Panc1 (cell line): Measurements from ENCODE around the gene MCTP1. TPM values are rescaled to one million over a fixed set of nuclear protein-coding genes. Genes with fewer than 3 reads are reported as not detected.

ENCODE experiments used
- ATAC-seq: fragments of 200-7000 bp; cut with Tn5 transposase; 2 replicates; pipeline ENCODE4 v1.9.1; 2020; ENCODE audit warnings: mild to moderate bottlenecking, moderate library complexity
- BruUV-seq: library from RNA; stranded (reverse); fragments of 400-500 nt; replicated peaks from 2 replicates; lab custom pipeline; 2021; lab: Mats Ljungman, UMichigan
- CTCF ChIA-PET: fragments of 300-600 bp; sonication (Branson Sonifier 250); formaldehyde crosslinking; loops from one replicate; lab custom pipeline; 2022; ENCODE audit warnings: antibody characterized with exemption; lab: Charles Lee
- POLR2A ChIA-PET: fragments of 300-600 bp; sonication (Branson Sonifier 250); formaldehyde crosslinking; loops from one replicate; lab custom pipeline; 2022; ENCODE audit warnings: antibody characterized with exemption; lab: Charles Lee
- DNase-seq: peaks from one replicate; pipeline ENCODE4 v3.0.0-alpha.2; 2010; ENCODE audit warnings: low read depth, low spot score
- H3K27ac ChIP-seq: 2 replicates; pipeline ENCODE4 v1.5.1; 2011; ENCODE audit warnings: mild to moderate bottlenecking, low read length, inconsistent platforms
- H3K27me3 ChIP-seq: fragments of 200-500 bp; sonication (Bioruptor generic); 2 replicates; pipeline ENCODE4 v1.6.0; 2014; ENCODE audit warnings: low read length, inconsistent platforms; ENCODE audit not compliant: control insufficient read depth, insufficient read depth
- H3K36me3 ChIP-seq: fragments of 200-500 bp; sonication (Bioruptor generic); 2 replicates; pipeline ENCODE4 v1.5.1; 2014; ENCODE audit warnings: inconsistent platforms, mild to moderate bottlenecking, low read length, moderate library complexity; ENCODE audit not compliant: control insufficient read depth, insufficient read depth
- H3K4me1 ChIP-seq: 2 replicates; pipeline ENCODE4 v1.5.1; 2011; ENCODE audit warnings: inconsistent platforms, mild to moderate bottlenecking, low read length, moderate library complexity; ENCODE audit not compliant: control insufficient read depth, insufficient read depth
- H3K4me3 ChIP-seq, 2 experiments: 2 replicates each; pipeline ENCODE4 v1.5.1; 2011 to 2012; ENCODE audit warnings: low read depth in 2 of 2, low read length in 2 of 2, mild to moderate bottlenecking in 2 of 2, inconsistent platforms in 1 of 2, moderate library complexity in 1 of 2
- H3K9me3 ChIP-seq: fragments of 200-500 bp; sonication (Bioruptor generic); 2 replicates; pipeline ENCODE4 v1.5.1; 2014; ENCODE audit warnings: low read depth, mild to moderate bottlenecking, inconsistent platforms, low read length, moderate library complexity; ENCODE audit not compliant: control insufficient read depth, insufficient read depth
- CTCF ChIP-seq: fragments of 450-650 bp; IDR thresholded peaks from 2 replicates; pipeline ENCODE4 v1.5.1; 2017; ENCODE audit warnings: mild to moderate bottlenecking
- POLR2AphosphoS5 ChIP-seq: IDR thresholded peaks from 2 replicates; pipeline ENCODE4 v1.6.1; 2012; ENCODE audit warnings: mild to moderate bottlenecking, low read depth, low read length, moderate library complexity
- REST ChIP-seq, 2 experiments: IDR thresholded peaks; 2 replicates each; pipeline ENCODE4 v1.6.1; 2011 to 2012; ENCODE audit warnings: low read depth in 2 of 2, control low read depth in 1 of 2, low read length in 1 of 2, mild to moderate bottlenecking in 1 of 2, moderate library complexity in 1 of 2; ENCODE audit not compliant: insufficient read depth in 1 of 2
- SIN3A ChIP-seq: IDR thresholded peaks from 2 replicates; pipeline ENCODE4 v1.6.1; 2012; ENCODE audit warnings: low read depth, mild to moderate bottlenecking, low read length, moderate library complexity, borderline replicate concordance; ENCODE audit not compliant: insufficient read depth
- TCF7L2 ChIP-seq: IDR thresholded peaks from 2 replicates; pipeline ENCODE4 v1.6.1; 2011; ENCODE audit warnings: mild to moderate bottlenecking, low read depth, low read length, inconsistent platforms
- in situ Hi-C: cut with HindIII; loops from 2 replicates; pipeline ENCODE4 v1.10.0; 2016; ENCODE audit warnings: low sequenced_read_pairs, low pct_unique_long_range_greater_than_20kb
- intact Hi-C: fragments of 100-400 bp; cut with micrococcal nuclease; formaldehyde crosslinking; loops from one replicate; pipeline ENCODE4 v1.10.0; 2022; ENCODE audit not compliant: unreplicated experiment
- total RNA-seq: library from RNA; stranded (reverse); gene quantifications from one replicate; pipeline ENCODE4 v1.2.1, GENCODE V29; 2021; ENCODE audit not compliant: unreplicated experiment

Gene MCTP1
- total RNA-seq, 1 experiment from 2014 or later: 39.8 TPM

- Histone ChIP-seq H3K27ac (no peak overlapping the region), H3K27me3 (peaks cover 25% of the 10 kb centered on the region), H3K4me3 (no peak overlapping the region), H3K4me1 (no peaks in the 10 kb centered on the region), H3K9me3 (no peaks in the 10 kb centered on the region), H3K36me3 (no peaks in the 10 kb centered on the region)
- TF ChIP-seq REST (IDR thresholded peaks at IDR 0.05; ENCODE audit: insufficient read depth in 1 of 2, low read depth in 2 of 2, low read length in 1 of 2) (no peak), TCF7L2 (no peak), POLR2AphosphoS5 (no peak), CTCF (no peak), SIN3A (no peak)
- ATAC-seq: no peak
- intact Hi-C loops: no loop called here
- no TSS peak for BruUV-seq
- in situ Hi-C loops: no loop called here
- POLR2A ChIA-PET: no interaction called here
- no peak for DNase-seq
- CTCF ChIA-PET: no interaction called here
These were observed 12.5 kb downstream of the MCTP1 start for GRCh38 chr5:95272316-95272929.

GRCh38 chr5:95262933-95263660, 21.8 kb downstream of the MCTP1 start:
- POLR2A ChIA-PET: interaction anchor here (0.6 kb wide), 1 partner anchor 166 kb away, joined by 14 read pairs; no protein-coding TSS in a partner anchor
- TF ChIP-seq POLR2AphosphoS5 (no peak), CTCF (no peak), SIN3A (no peak), TCF7L2 (no peak), REST (IDR thresholded peaks at IDR 0.05; ENCODE audit: insufficient read depth in 1 of 2, low read depth in 2 of 2, low read length in 1 of 2) (no peak)
- intact Hi-C loops (no loop called here), in situ Hi-C loops (no loop called here)
- Histone ChIP-seq H3K4me3 (no peak overlapping the region), H3K9me3 (no peaks in the 10 kb centered on the region), H3K36me3 (no peaks in the 10 kb centered on the region), H3K27me3 (no peaks in the 10 kb centered on the region; the same call in 1 of the 2 replicates), H3K27ac (no peak overlapping the region), H3K4me1 (no peaks in the 10 kb centered on the region)
- no TSS peak for BruUV-seq
- CTCF ChIA-PET: interaction anchor here (1.3 kb wide), 1 partner anchor 295 kb away, joined by 4 read pairs; no protein-coding TSS in a partner anchor
- ATAC-seq: no peak
- DNase-seq: no peak
